ENCODE results near the gene BORA. TPM values are rescaled to one million over a fixed set of nuclear protein-coding genes. Genes with fewer than 3 reads are reported as not detected.

BORA gene
- total RNA-seq, 1 experiment from 2014 or later, result 9.5 TPM

DNA sequence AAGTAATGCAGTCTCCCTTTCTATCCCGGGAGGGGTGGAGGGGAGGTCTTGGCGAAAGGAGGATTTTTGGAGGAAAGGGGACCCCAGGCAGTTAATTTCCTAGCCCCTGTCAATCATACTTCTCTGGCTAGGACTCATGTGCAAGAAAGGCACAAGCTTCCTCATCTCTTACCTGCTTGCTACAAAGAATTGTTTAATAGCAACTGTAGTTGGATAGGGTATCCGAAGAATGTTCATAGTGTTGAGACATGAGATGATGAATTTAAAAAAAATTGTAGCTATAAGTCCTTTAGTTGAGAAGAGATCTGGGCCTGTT, 525 bp downstream of the BORA start:
- POLR2A ChIA-PET (ENCODE audit: unreplicated experiment), result no interaction called here
- Histone ChIP-seq H3K4me3 (ENCODE audit: low read length) (peak overlapping the region; percentile 95), H3K4me2 (ENCODE audit: low read length) (peak overlapping the region; percentile 88), H4K20me1 (ENCODE audit: low read length) (peaks cover 8% of the 10 kb centered on the region; the same call in 1 of the 2 replicates), H3K9me2 (replicated peaks; ENCODE audit: low read length) (no peaks in the 10 kb centered on the region), H2AFZ (ENCODE audit: low read length) (peak overlapping the region; percentile 95), H3K79me2 (ENCODE audit: low read length) (peaks cover 81% of the 10 kb centered on the region), H3K9ac (ENCODE audit: low read length) (peak overlapping the region; percentile 77), H3K27me3 (ENCODE audit: low read length) (no peaks in the 10 kb centered on the region), H3K36me3 (ENCODE audit: low read depth, low read length) (peaks cover 4% of the 10 kb centered on the region), H3K27ac (ENCODE audit: low read length) (no peak overlapping the region), H3K9me3 (ENCODE audit: low read length) (no peaks in the 10 kb centered on the region), H3F3A (ENCODE audit: low read length, unreplicated experiment) (no peaks in the 10 kb centered on the region), H3K4me1 (ENCODE audit: insufficient read depth, low read length) (peaks cover 8% of the 10 kb centered on the region)
- ATAC-seq (no peak), DNase-seq (no peak)
- intact Hi-C loops (cut with micrococcal nuclease), result loop anchor here (2.0 kb wide), 1 partner anchor 53 kb away; the partner anchor contains the start of gene DIS3
- CTCF ChIA-PET, result no interaction called here
- no TSS peak for BruUV-seq (replicated peaks)
- TF ChIP-seq, protein P1, sequence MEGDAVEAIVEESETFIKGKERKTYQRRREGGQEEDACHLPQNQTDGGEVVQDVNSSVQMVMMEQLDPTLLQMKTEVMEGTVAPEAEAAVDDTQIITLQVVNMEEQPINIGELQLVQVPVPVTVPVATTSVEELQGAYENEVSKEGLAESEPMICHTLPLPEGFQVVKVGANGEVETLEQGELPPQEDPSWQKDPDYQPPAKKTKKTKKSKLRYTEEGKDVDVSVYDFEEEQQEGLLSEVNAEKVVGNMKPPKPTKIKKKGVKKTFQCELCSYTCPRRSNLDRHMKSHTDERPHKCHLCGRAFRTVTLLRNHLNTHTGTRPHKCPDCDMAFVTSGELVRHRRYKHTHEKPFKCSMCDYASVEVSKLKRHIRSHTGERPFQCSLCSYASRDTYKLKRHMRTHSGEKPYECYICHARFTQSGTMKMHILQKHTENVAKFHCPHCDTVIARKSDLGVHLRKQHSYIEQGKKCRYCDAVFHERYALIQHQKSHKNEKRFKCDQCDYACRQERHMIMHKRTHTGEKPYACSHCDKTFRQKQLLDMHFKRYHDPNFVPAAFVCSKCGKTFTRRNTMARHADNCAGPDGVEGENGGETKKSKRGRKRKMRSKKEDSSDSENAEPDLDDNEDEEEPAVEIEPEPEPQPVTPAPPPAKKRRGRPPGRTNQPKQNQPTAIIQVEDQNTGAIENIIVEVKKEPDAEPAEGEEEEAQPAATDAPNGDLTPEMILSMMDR (conservative IDR thresholded peaks at IDR 0.05; ENCODE audit: low read depth, low read length), result no peak
- TF ChIP-seq EZH2 (IDR thresholded peaks at IDR 0.05; ENCODE audit: low read length, unreplicated experiment), result no peak
- TF ChIP-seq EZH2phosphoT487 (IDR thresholded peaks at IDR 0.05; ENCODE audit: borderline replicate concordance, low read length), result no peak

DNA sequence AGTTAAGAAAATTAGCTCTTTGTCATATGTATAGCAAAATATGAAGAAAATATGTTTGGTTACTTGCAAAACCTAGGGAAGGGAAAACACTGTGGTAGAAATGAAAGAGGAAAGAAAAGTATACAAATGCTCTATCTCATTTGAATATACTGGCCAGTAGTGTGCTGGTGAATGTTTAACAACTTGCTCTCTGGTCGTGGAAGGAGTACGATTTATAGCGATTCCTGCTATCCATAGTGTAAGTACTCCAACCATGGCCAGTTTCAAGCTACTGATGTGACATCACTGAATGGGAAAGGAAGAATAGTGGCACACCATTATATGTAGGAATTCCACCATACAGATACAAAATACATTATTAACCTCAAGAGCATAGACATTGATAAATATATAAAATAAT, 9.3 kb downstream of the BORA start:
- peaks cover 15% of the 10 kb centered on the region for H3K36me3 ChIP-seq (ENCODE audit: low read depth, low read length)
- ATAC-seq, result no peak
- POLR2A ChIA-PET (ENCODE audit: unreplicated experiment), result no interaction called here

DNA sequence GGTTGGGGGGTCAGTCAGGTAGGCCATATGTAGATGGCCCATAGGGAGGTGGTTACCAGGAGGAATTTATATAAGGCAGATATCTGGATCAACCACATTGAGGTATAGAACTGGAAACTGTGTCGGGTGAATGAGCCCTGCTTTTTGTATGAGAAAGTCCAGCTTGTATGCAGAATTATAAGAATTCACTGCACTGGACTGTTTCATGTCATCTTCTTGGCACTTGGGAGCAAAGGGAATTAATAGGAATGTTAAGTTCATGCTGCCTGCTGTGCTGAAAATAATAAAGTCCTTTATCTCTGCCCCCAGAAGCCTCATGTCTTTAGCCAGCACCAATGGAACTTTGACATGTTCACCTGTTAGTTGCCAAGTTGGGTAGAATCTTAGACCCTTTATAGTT, 12.3 kb downstream of the BORA start:
- Histone ChIP-seq H3K9me3 (ENCODE audit: low read length) (no peaks in the 10 kb centered on the region), H3K36me3 (ENCODE audit: low read depth, low read length) (peaks cover 11% of the 10 kb centered on the region), H3K4me1 (ENCODE audit: insufficient read depth, low read length) (no peaks in the 10 kb centered on the region), H3K4me2 (ENCODE audit: low read length) (no peak overlapping the region), H2AFZ (ENCODE audit: low read length) (no peak overlapping the region), H3K27ac (ENCODE audit: low read length) (no peak overlapping the region), H3K4me3 (ENCODE audit: low read length) (no peak overlapping the region), H3K79me2 (ENCODE audit: low read length) (peaks cover 3% of the 10 kb centered on the region; the same call in 1 of the 2 replicates), H3F3A (ENCODE audit: low read length, unreplicated experiment) (no peaks in the 10 kb centered on the region), H3K27me3 (ENCODE audit: low read length) (no peaks in the 10 kb centered on the region), H3K9me2 (replicated peaks; ENCODE audit: low read length) (no peaks in the 10 kb centered on the region), H4K20me1 (ENCODE audit: low read length) (no peaks in the 10 kb centered on the region), H3K9ac (ENCODE audit: low read length) (no peak overlapping the region)
- ChIA-PET CTCF (no interaction called here), POLR2A (ENCODE audit: unreplicated experiment) (no interaction called here)
- TF ChIP-seq EZH2 (IDR thresholded peaks at IDR 0.05; ENCODE audit: low read length, unreplicated experiment) (no peak), EZH2phosphoT487 (IDR thresholded peaks at IDR 0.05; ENCODE audit: borderline replicate concordance, low read length) (no peak)
- TF ChIP-seq, protein P1 (conservative IDR thresholded peaks at IDR 0.05; ENCODE audit: low read depth, low read length), result no peak
- no TSS peak for BruUV-seq (replicated peaks)
- no peak for ATAC-seq
- intact Hi-C loops (cut with micrococcal nuclease), result no loop called here
- no peak for DNase-seq

More for the DNA sequence above, 9.3 kb downstream of the BORA start:
- H4K20me1 ChIP-seq (ENCODE audit: low read length), result no peaks in the 10 kb centered on the region
- no peaks in the 10 kb centered on the region for H3K27me3 ChIP-seq (ENCODE audit: low read length)
- no peak for DNase-seq
- H3K4me1 ChIP-seq (ENCODE audit: insufficient read depth, low read length), result no peaks in the 10 kb centered on the region
- H3K9me3 ChIP-seq (ENCODE audit: low read length), result no peaks in the 10 kb centered on the region
- no peak overlapping the region for H3K4me2 ChIP-seq (ENCODE audit: low read length)
- no peaks in the 10 kb centered on the region for H3K9me2 ChIP-seq (replicated peaks; ENCODE audit: low read length)
- CTCF ChIA-PET, result no interaction called here
- no peak overlapping the region for H3K27ac ChIP-seq (ENCODE audit: low read length)
- intact Hi-C loops (cut with micrococcal nuclease), result no loop called here
- peaks cover 10% of the 10 kb centered on the region; the same call in 1 of the 2 replicates for H3K79me2 ChIP-seq (ENCODE audit: low read length)
- H3K9ac ChIP-seq (ENCODE audit: low read length), result no peak overlapping the region
- no peak overlapping the region for H3K4me3 ChIP-seq (ENCODE audit: low read length)
- H2AFZ ChIP-seq (ENCODE audit: low read length), result no peak overlapping the region
- no TSS peak for BruUV-seq (replicated peaks)
- TF ChIP-seq EZH2phosphoT487 (IDR thresholded peaks at IDR 0.05; ENCODE audit: borderline replicate concordance, low read length) (no peak), EZH2 (IDR thresholded peaks at IDR 0.05; ENCODE audit: low read length, unreplicated experiment) (no peak)
- TF ChIP-seq, protein P1 (conservative IDR thresholded peaks at IDR 0.05; ENCODE audit: low read depth, low read length), result no peak
- no peaks in the 10 kb centered on the region for H3F3A ChIP-seq (ENCODE audit: low read length, unreplicated experiment)

Data from PC-3 (cell line).